Measurements from ENCODE around the gene RCE1. TPM values are rescaled to one million over a fixed set of nuclear protein-coding genes. Genes with fewer than 3 reads are reported as not detected.
A peak's percentile ranks its signal among the peaks of the same experiment; 100 is the strongest.

Gene RCE1
- total RNA-seq, 4 donors from 2014 or later = 32.2 to 54.4 (median 42.8) TPM

DNA sequence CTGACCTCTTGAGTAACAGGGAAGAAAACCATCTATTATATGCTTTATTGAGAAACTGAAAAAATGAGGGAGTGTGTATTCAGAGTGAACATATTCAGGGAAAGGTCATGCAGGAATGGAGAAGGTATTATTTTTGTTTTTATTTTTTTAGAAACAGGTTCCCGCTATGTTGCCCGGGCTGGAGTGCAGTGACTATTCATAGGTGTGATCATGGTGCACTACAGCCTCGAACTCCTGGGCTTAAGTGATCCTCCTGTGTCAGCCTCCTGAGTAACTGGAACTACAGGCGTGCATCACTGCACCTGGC lies 8.7 kb upstream of the RCE1 start:
- TF ChIP-seq, protein P1, sequence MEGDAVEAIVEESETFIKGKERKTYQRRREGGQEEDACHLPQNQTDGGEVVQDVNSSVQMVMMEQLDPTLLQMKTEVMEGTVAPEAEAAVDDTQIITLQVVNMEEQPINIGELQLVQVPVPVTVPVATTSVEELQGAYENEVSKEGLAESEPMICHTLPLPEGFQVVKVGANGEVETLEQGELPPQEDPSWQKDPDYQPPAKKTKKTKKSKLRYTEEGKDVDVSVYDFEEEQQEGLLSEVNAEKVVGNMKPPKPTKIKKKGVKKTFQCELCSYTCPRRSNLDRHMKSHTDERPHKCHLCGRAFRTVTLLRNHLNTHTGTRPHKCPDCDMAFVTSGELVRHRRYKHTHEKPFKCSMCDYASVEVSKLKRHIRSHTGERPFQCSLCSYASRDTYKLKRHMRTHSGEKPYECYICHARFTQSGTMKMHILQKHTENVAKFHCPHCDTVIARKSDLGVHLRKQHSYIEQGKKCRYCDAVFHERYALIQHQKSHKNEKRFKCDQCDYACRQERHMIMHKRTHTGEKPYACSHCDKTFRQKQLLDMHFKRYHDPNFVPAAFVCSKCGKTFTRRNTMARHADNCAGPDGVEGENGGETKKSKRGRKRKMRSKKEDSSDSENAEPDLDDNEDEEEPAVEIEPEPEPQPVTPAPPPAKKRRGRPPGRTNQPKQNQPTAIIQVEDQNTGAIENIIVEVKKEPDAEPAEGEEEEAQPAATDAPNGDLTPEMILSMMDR (IDR thresholded peaks at IDR 0.05) = peak in 1 of 2 donors; percentile 3
- TF ChIP-seq POLR2A (IDR thresholded peaks at IDR 0.05) = no peak
- no peaks in the 10 kb centered on the region for H3K9me3 ChIP-seq
- H3K27me3 ChIP-seq = no peaks in the 10 kb centered on the region
- H3K4me1 ChIP-seq = peaks cover 8% of the 10 kb centered on the region
- no peak overlapping the region for H3K27ac ChIP-seq
- H3K4me3 ChIP-seq = no peak overlapping the region
- WGBS = 58% methylated on average over 4 of the region's 4 CpGs
- H3K36me3 ChIP-seq = peaks cover 28% of the 10 kb centered on the region
- DNase-seq (ENCODE audit: low spot score in 2 of 2) = no peak

DNA sequence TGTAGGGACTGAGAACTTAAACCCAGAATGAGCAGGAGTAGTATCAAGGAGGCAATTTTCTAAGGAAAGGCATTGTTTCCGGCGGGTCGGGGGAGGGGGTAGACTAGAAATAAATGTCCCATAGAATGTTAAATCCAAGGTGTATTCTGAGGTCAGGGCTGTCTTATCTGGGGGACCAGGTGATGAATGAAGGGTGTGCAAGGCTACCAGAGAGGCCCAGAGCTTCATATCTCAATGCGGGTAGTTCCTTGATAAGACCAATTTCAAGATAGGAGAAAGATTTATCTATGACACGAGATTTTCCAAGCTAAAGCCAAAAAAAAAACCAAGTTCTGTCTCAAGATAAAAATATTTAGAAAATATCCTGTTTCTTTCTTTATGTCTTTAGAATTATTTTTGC lies 8.3 kb upstream of the RCE1 start:
- TF ChIP-seq POLR2A (IDR thresholded peaks at IDR 0.05) (no peak), POLR2AphosphoS5 (IDR thresholded peaks at IDR 0.05) (no peak), EP300 (IDR thresholded peaks at IDR 0.05) (no peak)
- TF ChIP-seq, protein P1 (IDR thresholded peaks at IDR 0.05) = no peak
- no peak for DNase-seq (ENCODE audit: low spot score in 2 of 2)
- WGBS = 77% methylated on average over 5 of the region's 5 CpGs
- Histone ChIP-seq H3K4me1 (peaks cover 10% of the 10 kb centered on the region), H3K27ac (no peak overlapping the region), H3K36me3 (peaks cover 33% of the 10 kb centered on the region), H3K9me3 (no peaks in the 10 kb centered on the region), H3K27me3 (no peaks in the 10 kb centered on the region), H3K4me3 (no peak overlapping the region)

- Histone ChIP-seq H3K4me1 (peaks cover 17% of the 10 kb centered on the region), H3K9me3 (no peaks in the 10 kb centered on the region), H3K27ac (no peak overlapping the region), H3K36me3 (peaks cover 37% of the 10 kb centered on the region), H3K4me3 (no peak overlapping the region), H3K27me3 (no peaks in the 10 kb centered on the region)
- no peak for DNase-seq (ENCODE audit: low spot score in 2 of 2)
- 83% methylated on average over 12 of the region's 12 CpGs for WGBS
- TF ChIP-seq, protein P1 (IDR thresholded peaks at IDR 0.05) = no peak
- TF ChIP-seq POLR2AphosphoS5 (IDR thresholded peaks at IDR 0.05) (no peak), POLR2A (IDR thresholded peaks at IDR 0.05) (no peak), EP300 (IDR thresholded peaks at IDR 0.05) (no peak)
Observed at GRCh38 chr11:66835768-66836405, 7.4 kb upstream of the RCE1 start.

DNA sequence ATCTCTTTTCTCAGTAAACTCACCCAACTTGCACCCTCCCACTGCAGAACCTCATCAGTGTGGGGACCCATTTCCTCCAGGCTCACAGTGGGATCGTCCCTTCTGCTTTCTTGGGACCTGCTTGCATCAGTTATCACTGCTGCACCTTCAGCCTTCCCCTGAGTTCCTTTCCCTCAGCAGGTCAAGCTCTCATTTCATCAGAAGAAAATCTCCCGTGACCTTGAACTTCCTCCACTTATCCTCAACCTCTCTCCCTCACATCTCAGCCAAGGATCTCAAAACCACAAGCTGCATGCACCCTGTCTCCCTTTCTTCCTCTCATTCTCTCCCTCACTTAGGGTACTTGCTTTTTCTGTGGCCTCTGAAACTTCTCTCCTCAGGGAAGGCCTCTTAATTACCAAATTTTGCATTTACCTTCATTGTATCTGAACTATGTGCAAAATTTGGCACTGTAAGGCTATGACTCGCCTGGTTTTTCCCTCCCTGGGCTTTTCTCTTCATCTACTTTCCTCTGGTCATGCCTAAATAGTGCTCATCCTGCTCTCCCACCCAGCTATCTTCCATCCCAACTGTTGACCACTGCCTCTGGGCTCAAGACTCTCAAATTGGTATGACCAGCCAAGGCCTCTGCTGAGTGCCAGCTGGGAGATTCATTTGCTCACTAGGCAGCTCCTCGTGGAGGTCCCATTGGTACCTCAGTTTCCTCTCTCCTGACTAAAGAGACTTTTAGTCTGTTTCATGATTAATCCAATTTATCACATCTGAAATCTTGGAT lies 2.7 kb upstream of the RCE1 start:
- Histone ChIP-seq H3K27ac (no peak overlapping the region), H3K4me3 (no peak overlapping the region), H3K9me3 (no peaks in the 10 kb centered on the region), H3K27me3 (no peaks in the 10 kb centered on the region), H3K4me1 (peaks cover 41% of the 10 kb centered on the region), H3K36me3 (peaks cover 38% of the 10 kb centered on the region)
- no peak for TF ChIP-seq POLR2A (IDR thresholded peaks at IDR 0.05)
- TF ChIP-seq, protein P1 (IDR thresholded peaks at IDR 0.05) = no peak
- no peak for TF ChIP-seq EP300 (IDR thresholded peaks at IDR 0.05)
- no peak for TF ChIP-seq POLR2AphosphoS5 (IDR thresholded peaks at IDR 0.05)
- WGBS = 77% methylated on average over 4 of the region's 4 CpGs
- no peak for DNase-seq (ENCODE audit: low spot score in 2 of 2)

- Histone ChIP-seq H3K9me3 (no peaks in the 10 kb centered on the region), H3K27ac (no peak overlapping the region), H3K4me3 (peak overlapping the region; percentile 92), H3K27me3 (no peaks in the 10 kb centered on the region), H3K4me1 (peaks cover 41% of the 10 kb centered on the region), H3K36me3 (peaks cover 50% of the 10 kb centered on the region)
- no peak for TF ChIP-seq EP300 (IDR thresholded peaks at IDR 0.05)
- TF ChIP-seq, protein P1 (IDR thresholded peaks at IDR 0.05) = no peak
- no peak for TF ChIP-seq POLR2A (IDR thresholded peaks at IDR 0.05)
- TF ChIP-seq POLR2AphosphoS5 (IDR thresholded peaks at IDR 0.05) = no peak
- WGBS = 86% methylated on average over 7 of the region's 7 CpGs
- DNase-seq (ENCODE audit: low spot score in 2 of 2) = peak; percentile 59 to 67
Observed at GRCh38 chr11:66841861-66842260, 1.4 kb upstream of the RCE1 start.

Data from suprapubic skin (tissue), 4 donors.